Hepatocyte (in vitro differentiated cells): Measurements from ENCODE around the gene PPP2R2C. TPM values are rescaled to one million over a fixed set of nuclear protein-coding genes. Genes with fewer than 3 reads are reported as not detected.

ENCODE experiments used
- DNase-seq: peaks from one replicate; pipeline ENCODE4 v3.0.0-alpha.2; 2016; ENCODE audit warnings: low spot score
- H2AFZ ChIP-seq: fragments of 200-600 bp; sonication (generic); 2 replicates; pipeline ENCODE4 v1.6.0; 2016; ENCODE audit warnings: antibody characterized with exemption, mild to moderate bottlenecking
- H3K27ac ChIP-seq: fragments of 200-600 bp; sonication (generic); 2 replicates; pipeline ENCODE4 v1.5.1; 2016; ENCODE audit warnings: mild to moderate bottlenecking
- H3K27me3 ChIP-seq: fragments of 200-600 bp; sonication (generic); 2 replicates; pipeline ENCODE4 v1.6.1; 2016
- H3K36me3 ChIP-seq: fragments of 200-600 bp; sonication (generic); replicated peaks from 2 replicates; pipeline ENCODE4 v1.5.1; 2016; ENCODE audit warnings: low read depth; ENCODE audit not compliant: insufficient read depth
- H3K4me1 ChIP-seq: fragments of 200-600 bp; sonication (generic); 2 replicates; pipeline ENCODE4 v1.5.1; 2016; ENCODE audit warnings: mild to moderate bottlenecking, moderate library complexity; ENCODE audit not compliant: insufficient read depth
- H3K4me2 ChIP-seq: fragments of 200-600 bp; sonication (generic); 2 replicates; pipeline ENCODE4 v1.6.0; 2016
- H3K4me3 ChIP-seq: fragments of 200-600 bp; sonication (generic); 2 replicates; pipeline ENCODE4 v1.5.1; 2016; ENCODE audit warnings: mild to moderate bottlenecking
- H3K79me2 ChIP-seq: fragments of 200-600 bp; sonication (generic); 2 replicates; pipeline ENCODE4 v1.6.0; 2017; ENCODE audit warnings: mild to moderate bottlenecking
- H3K9me2 ChIP-seq: fragments of 200-600 bp; sonication (generic); replicated peaks from 2 replicates; pipeline ENCODE4 v1.6.0; 2017; ENCODE audit warnings: mild to moderate bottlenecking; ENCODE audit not compliant: insufficient read depth
- H3K9me3 ChIP-seq: fragments of 200-600 bp; sonication (generic); 2 replicates; pipeline ENCODE4 v1.5.1; 2016; ENCODE audit warnings: low read depth, mild to moderate bottlenecking
- H4K20me1 ChIP-seq: fragments of 200-600 bp; sonication (generic); 2 replicates; pipeline ENCODE4 v1.6.0; 2016; ENCODE audit warnings: mild to moderate bottlenecking; ENCODE audit not compliant: insufficient read depth, poor library complexity, severe bottlenecking
- EZH2 ChIP-seq: fragments of 200-600 bp; sonication (generic); IDR thresholded peaks from 2 replicates; pipeline ENCODE4 v1.6.1; 2016; ENCODE audit warnings: antibody characterized with exemption, mild to moderate bottlenecking, borderline replicate concordance
- EZH2phosphoT487 ChIP-seq: fragments of 200-600 bp; sonication (generic); IDR thresholded peaks from one replicate; pipeline ENCODE4 v1.6.1; 2018; ENCODE audit warnings: antibody characterized with exemption, mild to moderate bottlenecking, low read depth, moderate library complexity; ENCODE audit not compliant: unreplicated experiment, severe bottlenecking
- WGBS: methylation state at CpG from one replicate; pipeline ENCODE4 v1.1.6; 2016; ENCODE audit warnings: low lambda C conversion rate; ENCODE audit errors: missing lambda C conversion rate; 5-methylcytosine and 5-hydroxymethylcytosine counted together
- polyA plus RNA-seq: library from polyadenylated mRNA; unstranded; fragments of >200 nt; fragmentation: Nextera tagmentation; extraction: Ambion mirVana; gene quantifications from 2 replicates; pipeline ENCODE4 v1.2.1, GENCODE V29; 2016
- total RNA-seq: library from RNA; depleted of rRNA; stranded (reverse); fragments of >200 nt; gene quantifications from 2 replicates; pipeline ENCODE4 v1.2.3, GENCODE V29; 2014
- TF ChIP-seq, protein P1 (sequence below): fragments of 200-600 bp; sonication (generic); IDR thresholded peaks from 2 replicates; pipeline ENCODE4 v1.5.1; 2016; ENCODE audit warnings: antibody characterized with exemption, mild to moderate bottlenecking; ENCODE audit not compliant: poor library complexity

The PPP2R2C gene
- total and polyA plus RNA-seq, 2 experiments from 2014 or later: 0.35 to 0.67 TPM

DNA sequence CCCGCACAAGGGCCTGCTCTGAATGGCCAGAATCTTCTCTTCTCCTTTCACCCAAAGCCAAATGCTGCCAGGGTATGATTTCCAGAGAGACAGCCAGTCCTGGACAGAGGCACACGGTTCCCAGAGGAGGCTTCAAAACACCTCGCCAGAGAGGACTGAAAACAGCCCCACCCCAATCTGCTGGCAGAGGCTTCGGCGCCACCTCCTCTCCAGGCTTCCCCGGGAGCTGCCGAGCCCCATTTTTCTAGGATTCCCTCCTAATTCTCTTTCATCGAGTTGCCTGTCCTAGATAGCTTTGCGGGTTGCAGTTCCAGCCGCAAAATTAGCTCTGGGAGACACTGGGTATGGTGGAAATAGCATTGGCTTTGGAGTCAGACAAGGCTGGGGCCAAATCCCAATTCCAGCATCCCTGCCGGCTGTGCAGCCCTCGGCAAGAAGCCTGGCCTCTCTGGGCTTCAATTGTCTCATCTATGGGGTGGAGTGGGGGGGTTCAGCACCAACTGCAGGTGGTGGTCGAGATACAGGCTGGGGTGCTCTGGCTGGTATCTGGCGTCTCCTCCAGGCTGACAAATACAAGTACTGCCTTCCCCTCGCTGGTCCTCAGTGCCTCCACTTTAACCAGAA, 22.6 kb downstream of the PPP2R2C start:
- H3K4me2 ChIP-seq: no peak overlapping the region
- TF ChIP-seq EZH2: no peak
- no peak for TF ChIP-seq EZH2phosphoT487
- TF ChIP-seq, protein P1, sequence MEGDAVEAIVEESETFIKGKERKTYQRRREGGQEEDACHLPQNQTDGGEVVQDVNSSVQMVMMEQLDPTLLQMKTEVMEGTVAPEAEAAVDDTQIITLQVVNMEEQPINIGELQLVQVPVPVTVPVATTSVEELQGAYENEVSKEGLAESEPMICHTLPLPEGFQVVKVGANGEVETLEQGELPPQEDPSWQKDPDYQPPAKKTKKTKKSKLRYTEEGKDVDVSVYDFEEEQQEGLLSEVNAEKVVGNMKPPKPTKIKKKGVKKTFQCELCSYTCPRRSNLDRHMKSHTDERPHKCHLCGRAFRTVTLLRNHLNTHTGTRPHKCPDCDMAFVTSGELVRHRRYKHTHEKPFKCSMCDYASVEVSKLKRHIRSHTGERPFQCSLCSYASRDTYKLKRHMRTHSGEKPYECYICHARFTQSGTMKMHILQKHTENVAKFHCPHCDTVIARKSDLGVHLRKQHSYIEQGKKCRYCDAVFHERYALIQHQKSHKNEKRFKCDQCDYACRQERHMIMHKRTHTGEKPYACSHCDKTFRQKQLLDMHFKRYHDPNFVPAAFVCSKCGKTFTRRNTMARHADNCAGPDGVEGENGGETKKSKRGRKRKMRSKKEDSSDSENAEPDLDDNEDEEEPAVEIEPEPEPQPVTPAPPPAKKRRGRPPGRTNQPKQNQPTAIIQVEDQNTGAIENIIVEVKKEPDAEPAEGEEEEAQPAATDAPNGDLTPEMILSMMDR: no peak
- no peaks in the 10 kb centered on the region for H4K20me1 ChIP-seq
- H3K9me2 ChIP-seq: no peaks in the 10 kb centered on the region
- no peak for DNase-seq
- H3K4me3 ChIP-seq: no peak overlapping the region
- H3K79me2 ChIP-seq: no peaks in the 10 kb centered on the region
- no peaks in the 10 kb centered on the region for H3K36me3 ChIP-seq
- H3K9me3 ChIP-seq: no peaks in the 10 kb centered on the region
- H3K4me1 ChIP-seq: no peaks in the 10 kb centered on the region
- H2AFZ ChIP-seq: no peak overlapping the region
- 88% methylated on average over 15 of the region's 15 CpGs for WGBS
- no peak overlapping the region for H3K27ac ChIP-seq
- H3K27me3 ChIP-seq: no peaks in the 10 kb centered on the region

DNA sequence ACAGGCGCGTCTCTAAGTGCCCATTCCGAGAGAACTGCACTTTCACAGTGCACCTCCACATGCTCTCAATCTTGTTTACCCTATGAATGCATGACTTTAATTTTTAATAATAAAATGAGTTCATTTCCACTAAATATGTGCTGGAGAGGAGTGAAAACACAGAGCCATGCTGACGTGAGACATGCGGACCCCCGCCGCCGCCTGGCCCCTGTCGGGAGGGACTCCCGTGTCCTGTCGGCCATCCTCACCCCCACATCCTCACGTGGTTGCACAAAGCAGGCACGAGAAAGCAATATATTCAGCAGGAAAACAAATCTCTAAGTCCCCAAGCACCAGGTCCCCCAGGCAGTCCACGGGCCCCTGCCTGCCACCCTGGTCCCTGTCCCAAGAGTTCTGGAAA, 23.1 kb downstream of the PPP2R2C start:
- Histone ChIP-seq H4K20me1 (no peaks in the 10 kb centered on the region), H3K36me3 (no peaks in the 10 kb centered on the region), H3K27ac (no peak overlapping the region), H3K9me2 (no peaks in the 10 kb centered on the region), H3K27me3 (no peaks in the 10 kb centered on the region), H3K79me2 (no peaks in the 10 kb centered on the region), H3K4me3 (no peak overlapping the region), H3K4me1 (no peaks in the 10 kb centered on the region), H3K4me2 (no peak overlapping the region), H2AFZ (no peak overlapping the region), H3K9me3 (no peaks in the 10 kb centered on the region)
- 87% methylated on average over 13 of the region's 14 CpGs for WGBS
- TF ChIP-seq EZH2 (no peak), EZH2phosphoT487 (no peak)
- TF ChIP-seq, protein P1: no peak
- DNase-seq: no peak

DNA sequence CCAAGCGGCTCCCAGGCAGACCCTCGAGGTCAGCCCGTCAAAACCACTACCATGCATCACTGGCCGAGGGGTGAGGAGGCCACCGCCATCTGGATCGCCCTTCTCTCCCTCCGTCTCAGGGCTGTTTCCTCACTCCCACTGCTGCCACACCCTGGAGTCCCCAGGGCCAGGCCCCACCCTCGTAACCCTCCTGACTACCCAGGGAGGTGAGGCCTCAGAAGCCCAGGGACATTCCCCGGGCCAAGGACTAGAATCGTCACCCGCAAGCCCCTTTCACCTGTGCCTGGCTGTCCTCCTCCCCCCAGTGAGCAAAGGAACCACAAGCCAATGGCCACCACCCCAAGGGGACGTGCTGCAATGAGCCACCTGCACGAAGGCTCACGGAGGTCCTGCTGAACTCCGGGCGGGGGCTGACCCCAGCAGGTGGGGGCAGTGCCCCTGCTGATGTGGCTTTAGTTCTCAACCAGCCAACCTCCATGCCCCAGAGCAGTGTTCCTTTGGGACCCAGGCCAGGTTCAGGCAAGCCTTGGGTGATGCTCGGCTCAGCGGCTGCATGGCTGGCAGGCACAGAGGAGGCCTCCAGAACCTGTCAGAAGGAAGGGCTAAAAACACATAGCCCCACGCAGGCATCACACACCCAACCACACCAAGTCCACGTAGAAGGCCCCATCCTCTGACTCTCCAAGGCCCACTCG, 23.8 kb downstream of the PPP2R2C start:
- Histone ChIP-seq H3K36me3 (no peaks in the 10 kb centered on the region), H3K79me2 (no peaks in the 10 kb centered on the region), H4K20me1 (no peaks in the 10 kb centered on the region), H3K27me3 (no peaks in the 10 kb centered on the region), H3K9me3 (no peaks in the 10 kb centered on the region), H2AFZ (no peak overlapping the region), H3K4me1 (no peaks in the 10 kb centered on the region), H3K4me2 (no peak overlapping the region), H3K4me3 (no peak overlapping the region), H3K9me2 (no peaks in the 10 kb centered on the region), H3K27ac (no peak overlapping the region)
- no peak for DNase-seq
- WGBS: 85% methylated on average over 21 of the region's 21 CpGs
- TF ChIP-seq EZH2phosphoT487 (no peak), EZH2 (no peak)
- TF ChIP-seq, protein P1: no peak
